GM23338 (cell line): ENCODE data around the gene ZDHHC8. TPM values are rescaled to one million over a fixed set of nuclear protein-coding genes. Genes with fewer than 3 reads are reported as not detected.
A peak's percentile ranks its signal among the peaks of the same experiment; 100 is the strongest.

ENCODE experiments used
- ATAC-seq: fragments of 200-7000 bp; cut with Tn5 transposase; 3 replicates; pipeline ENCODE4 v1.9.1; 2020
- DNase-seq: peaks from one replicate; pipeline ENCODE4 v3.0.0-alpha.2; 2015; ENCODE audit warnings: low spot score
- H2AFZ ChIP-seq: fragments of 200-600 bp; sonication (generic); 2 replicates; pipeline ENCODE4 v1.8.0; 2016; ENCODE audit warnings: antibody characterized with exemption, mild to moderate bottlenecking, moderate library complexity
- H3F3A ChIP-seq: fragments of 200-600 bp; sonication (generic); replicated peaks from 2 replicates; pipeline ENCODE4 v1.8.0; 2017; ENCODE audit warnings: antibody characterized with exemption, mixed run types, low read depth
- H3K27ac ChIP-seq: fragments of 200-600 bp; sonication (generic); 2 replicates; pipeline ENCODE4 v1.6.1; 2016; ENCODE audit warnings: low read depth
- H3K27me3 ChIP-seq: fragments of 200-600 bp; sonication (generic); 2 replicates; pipeline ENCODE4 v1.8.0; 2016; ENCODE audit warnings: mild to moderate bottlenecking, mixed run types, moderate library complexity; ENCODE audit not compliant: insufficient read depth
- H3K36me3 ChIP-seq: fragments of 200-600 bp; sonication (generic); 2 replicates; pipeline ENCODE4 v1.8.0; 2016; ENCODE audit warnings: mild to moderate bottlenecking; ENCODE audit not compliant: insufficient read depth
- H3K4me1 ChIP-seq: fragments of 200-600 bp; sonication (generic); 2 replicates; pipeline ENCODE4 v1.8.0; 2016; ENCODE audit warnings: mild to moderate bottlenecking, moderate library complexity; ENCODE audit not compliant: insufficient read depth
- H3K4me2 ChIP-seq: fragments of 200-600 bp; sonication (generic); 2 replicates; pipeline ENCODE4 v1.7.1; 2017; ENCODE audit warnings: mixed run types
- H3K4me3 ChIP-seq: fragments of 200-600 bp; sonication (generic); 2 replicates; pipeline ENCODE4 v1.6.1; 2016; ENCODE audit warnings: mixed run types
- H3K79me2 ChIP-seq: fragments of 200-600 bp; sonication (generic); replicated peaks from 2 replicates; pipeline ENCODE4 v1.8.0; 2017; ENCODE audit warnings: mild to moderate bottlenecking; ENCODE audit not compliant: insufficient read depth
- H3K9me2 ChIP-seq: fragments of 200-600 bp; sonication (generic); 2 replicates; pipeline ENCODE4 v1.8.0; 2017; ENCODE audit not compliant: insufficient read depth
- H4K20me1 ChIP-seq: fragments of 200-600 bp; sonication (generic); replicated peaks from 2 replicates; pipeline ENCODE4 v1.8.0; 2017; ENCODE audit warnings: mild to moderate bottlenecking; ENCODE audit not compliant: insufficient read depth
- H3K27ac Mint-ChIP-seq: 2 replicates; pipeline ENCODE4 v1.8.0; 2020; ENCODE audit warnings: inconsistent platforms, mild to moderate bottlenecking, moderate library complexity, mixed read lengths
- H3K27me3 Mint-ChIP-seq: 3 replicates; pipeline ENCODE4 v1.8.0; 2022; ENCODE audit warnings: low read depth, mild to moderate bottlenecking, moderate library complexity, mixed read lengths, inconsistent platforms; ENCODE audit not compliant: insufficient read depth, poor library complexity
- H3K36me3 Mint-ChIP-seq: 3 replicates; pipeline ENCODE4 v1.8.0; 2021; ENCODE audit warnings: low read depth, mild to moderate bottlenecking, inconsistent platforms, moderate library complexity, mixed read lengths
- H3K4me1 Mint-ChIP-seq: 3 replicates; pipeline ENCODE4 v1.8.0; 2020; ENCODE audit warnings: mild to moderate bottlenecking, inconsistent platforms, mixed read lengths
- H3K4me3 Mint-ChIP-seq: 3 replicates; pipeline ENCODE4 v1.8.0; 2021; ENCODE audit warnings: moderate library complexity, mild to moderate bottlenecking, inconsistent platforms, mixed read lengths
- H3K9me3 Mint-ChIP-seq: 3 replicates; pipeline ENCODE4 v1.8.0; 2020; ENCODE audit warnings: moderate library complexity, mild to moderate bottlenecking, inconsistent platforms, mixed read lengths
- CREB1 ChIP-seq: fragments of 250-450 bp; sonication (Bioruptor Pico); IDR thresholded peaks from 2 replicates; pipeline ENCODE4 v1.5.0; 2020; ENCODE audit warnings: low read depth, mild to moderate bottlenecking, moderate library complexity
- POLR2AphosphoS5 ChIP-seq: IDR thresholded peaks from 2 replicates; pipeline ENCODE4 v1.6.1; 2016; ENCODE audit warnings: antibody characterized with exemption, low read depth
- ZNF114 ChIP-seq: fragments of 250-450 bp; sonication (Bioruptor Pico); IDR thresholded peaks from 2 replicates; pipeline ENCODE4 v1.5.0; 2020; ENCODE audit warnings: mild to moderate bottlenecking, moderate library complexity
- ZNF331 ChIP-seq: fragments of 250-450 bp; sonication (Bioruptor Pico); IDR thresholded peaks from 2 replicates; pipeline ENCODE4 v1.5.0; 2020; ENCODE audit warnings: low read depth, mild to moderate bottlenecking, moderate library complexity
- polyA plus RNA-seq: library from polyadenylated mRNA; unstranded; fragments of >200 nt; fragmentation: Nextera tagmentation; extraction: Ambion mirVana; gene quantifications from 2 replicates; pipeline ENCODE4 v1.2.1, GENCODE V29; 2016
- total RNA-seq: library from RNA; depleted of rRNA; stranded (reverse); fragments of >200 nt; shearing (Covaris generic); gene quantifications from 2 replicates; pipeline ENCODE4 v1.2.3, GENCODE V29; 2014
- TF ChIP-seq, protein P1 (sequence below): IDR thresholded peaks from 2 replicates; pipeline ENCODE4 v1.6.1; 2016; ENCODE audit warnings: antibody characterized with exemption
- TF ChIP-seq, protein P2 (sequence below), 2 experiments: fragments of 200-600 bp in 1 of 2; sonication (generic) in 1 of 2; conservative IDR thresholded peaks; 2 replicates each; pipeline versions ENCODE4 v1.5.1 to v1.6.1; 2016 to 2017; ENCODE audit warnings: antibody characterized with exemption in 2 of 2, low read depth in 2 of 2, mild to moderate bottlenecking in 2 of 2, moderate library complexity in 1 of 2
- TF ChIP-seq, protein P3 (sequence below): IDR thresholded peaks from one replicate; pipeline ENCODE4 v1.6.1; 2018; ENCODE audit warnings: antibody characterized with exemption; ENCODE audit not compliant: unreplicated experiment

The ZDHHC8 gene
- total and polyA plus RNA-seq, 2 experiments from 2014 or later: 13.7 to 47.6 TPM

DNA sequence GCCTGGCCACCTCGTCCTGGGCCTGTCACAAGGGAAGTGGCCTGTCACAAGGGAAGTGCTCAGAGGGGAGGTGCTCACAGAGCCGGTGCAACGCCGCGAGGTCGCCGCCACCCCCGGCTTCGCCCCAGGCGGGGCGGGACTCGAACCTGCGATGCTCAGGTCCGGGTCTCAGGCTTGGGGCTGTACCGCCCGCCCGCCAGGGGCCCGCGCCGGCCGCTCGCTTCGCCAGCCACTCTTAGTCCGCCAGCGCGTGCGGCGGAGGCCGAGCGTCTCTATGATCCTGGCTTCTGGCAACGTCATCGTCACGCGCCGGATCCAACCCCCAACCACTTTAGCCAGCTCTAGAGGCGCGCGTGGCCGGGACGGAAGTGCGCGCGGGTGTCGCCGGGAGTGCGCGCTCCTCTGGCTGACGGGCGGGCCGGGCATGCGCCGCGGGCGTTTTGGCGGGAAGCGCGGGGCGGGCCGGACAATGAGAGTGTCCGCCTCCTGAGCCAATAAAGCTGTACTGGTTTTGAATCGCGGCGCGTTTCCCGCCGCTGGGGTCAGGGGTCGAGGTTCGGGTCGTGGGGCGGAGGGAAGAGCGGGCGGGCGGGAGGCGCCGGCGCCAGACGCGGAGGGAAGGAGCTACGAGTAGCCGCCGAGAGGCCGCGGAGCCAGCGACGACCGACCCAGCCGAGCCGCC is 14.5 kb upstream of the ZDHHC8 start, which contains the start of gene TRMT2A:
Gene TRMT2A (minus strand): TSS at position 276 of the 682 bp plus-strand sequence. CDS start 320 bp downstream, outside the sequence.
- Mint-ChIP-seq H3K4me3 (peak within 1 kb of the TSS; percentile 94), H3K9me3 (no peaks in the 10 kb centered on the region), H3K4me1 (peaks cover 18% of the 10 kb centered on the region), H3K27ac (peak within 1 kb of the TSS; percentile 96), H3K27me3 (peaks cover 32% of the 10 kb centered on the region), H3K36me3 (peaks cover 60% of the 10 kb centered on the region)
- peak within 1 kb of the TSS; percentile 98 for H3K4me3 ChIP-seq
- no peak within 1 kb of the TSS for H2AFZ ChIP-seq
- H3K9me2 ChIP-seq: no peaks in the 10 kb centered on the region
- peaks cover 34% of the 10 kb centered on the region for H3K36me3 ChIP-seq
- peak; percentile 99 for DNase-seq
- peaks cover 16% of the 10 kb centered on the region for H3K4me1 ChIP-seq
- TF ChIP-seq, protein P1, sequence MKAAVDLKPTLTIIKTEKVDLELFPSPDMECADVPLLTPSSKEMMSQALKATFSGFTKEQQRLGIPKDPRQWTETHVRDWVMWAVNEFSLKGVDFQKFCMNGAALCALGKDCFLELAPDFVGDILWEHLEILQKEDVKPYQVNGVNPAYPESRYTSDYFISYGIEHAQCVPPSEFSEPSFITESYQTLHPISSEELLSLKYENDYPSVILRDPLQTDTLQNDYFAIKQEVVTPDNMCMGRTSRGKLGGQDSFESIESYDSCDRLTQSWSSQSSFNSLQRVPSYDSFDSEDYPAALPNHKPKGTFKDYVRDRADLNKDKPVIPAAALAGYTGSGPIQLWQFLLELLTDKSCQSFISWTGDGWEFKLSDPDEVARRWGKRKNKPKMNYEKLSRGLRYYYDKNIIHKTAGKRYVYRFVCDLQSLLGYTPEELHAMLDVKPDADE: peak; percentile 84
- TF ChIP-seq, protein P2, sequence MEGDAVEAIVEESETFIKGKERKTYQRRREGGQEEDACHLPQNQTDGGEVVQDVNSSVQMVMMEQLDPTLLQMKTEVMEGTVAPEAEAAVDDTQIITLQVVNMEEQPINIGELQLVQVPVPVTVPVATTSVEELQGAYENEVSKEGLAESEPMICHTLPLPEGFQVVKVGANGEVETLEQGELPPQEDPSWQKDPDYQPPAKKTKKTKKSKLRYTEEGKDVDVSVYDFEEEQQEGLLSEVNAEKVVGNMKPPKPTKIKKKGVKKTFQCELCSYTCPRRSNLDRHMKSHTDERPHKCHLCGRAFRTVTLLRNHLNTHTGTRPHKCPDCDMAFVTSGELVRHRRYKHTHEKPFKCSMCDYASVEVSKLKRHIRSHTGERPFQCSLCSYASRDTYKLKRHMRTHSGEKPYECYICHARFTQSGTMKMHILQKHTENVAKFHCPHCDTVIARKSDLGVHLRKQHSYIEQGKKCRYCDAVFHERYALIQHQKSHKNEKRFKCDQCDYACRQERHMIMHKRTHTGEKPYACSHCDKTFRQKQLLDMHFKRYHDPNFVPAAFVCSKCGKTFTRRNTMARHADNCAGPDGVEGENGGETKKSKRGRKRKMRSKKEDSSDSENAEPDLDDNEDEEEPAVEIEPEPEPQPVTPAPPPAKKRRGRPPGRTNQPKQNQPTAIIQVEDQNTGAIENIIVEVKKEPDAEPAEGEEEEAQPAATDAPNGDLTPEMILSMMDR (conservative IDR thresholded peaks at IDR 0.05; ENCODE audit: low read depth in 2 of 2): peak in 1 of 2 experiments; percentile 23; a peak in 2 of 4 replicates
- TF ChIP-seq CREB1 (peak; percentile 97), POLR2AphosphoS5 (peak; percentile 61; the same call in 1 of the 2 replicates), ZNF114 (no peak), ZNF331 (CRISPR knock-in tag) (no peak)
- TF ChIP-seq, protein P3, sequence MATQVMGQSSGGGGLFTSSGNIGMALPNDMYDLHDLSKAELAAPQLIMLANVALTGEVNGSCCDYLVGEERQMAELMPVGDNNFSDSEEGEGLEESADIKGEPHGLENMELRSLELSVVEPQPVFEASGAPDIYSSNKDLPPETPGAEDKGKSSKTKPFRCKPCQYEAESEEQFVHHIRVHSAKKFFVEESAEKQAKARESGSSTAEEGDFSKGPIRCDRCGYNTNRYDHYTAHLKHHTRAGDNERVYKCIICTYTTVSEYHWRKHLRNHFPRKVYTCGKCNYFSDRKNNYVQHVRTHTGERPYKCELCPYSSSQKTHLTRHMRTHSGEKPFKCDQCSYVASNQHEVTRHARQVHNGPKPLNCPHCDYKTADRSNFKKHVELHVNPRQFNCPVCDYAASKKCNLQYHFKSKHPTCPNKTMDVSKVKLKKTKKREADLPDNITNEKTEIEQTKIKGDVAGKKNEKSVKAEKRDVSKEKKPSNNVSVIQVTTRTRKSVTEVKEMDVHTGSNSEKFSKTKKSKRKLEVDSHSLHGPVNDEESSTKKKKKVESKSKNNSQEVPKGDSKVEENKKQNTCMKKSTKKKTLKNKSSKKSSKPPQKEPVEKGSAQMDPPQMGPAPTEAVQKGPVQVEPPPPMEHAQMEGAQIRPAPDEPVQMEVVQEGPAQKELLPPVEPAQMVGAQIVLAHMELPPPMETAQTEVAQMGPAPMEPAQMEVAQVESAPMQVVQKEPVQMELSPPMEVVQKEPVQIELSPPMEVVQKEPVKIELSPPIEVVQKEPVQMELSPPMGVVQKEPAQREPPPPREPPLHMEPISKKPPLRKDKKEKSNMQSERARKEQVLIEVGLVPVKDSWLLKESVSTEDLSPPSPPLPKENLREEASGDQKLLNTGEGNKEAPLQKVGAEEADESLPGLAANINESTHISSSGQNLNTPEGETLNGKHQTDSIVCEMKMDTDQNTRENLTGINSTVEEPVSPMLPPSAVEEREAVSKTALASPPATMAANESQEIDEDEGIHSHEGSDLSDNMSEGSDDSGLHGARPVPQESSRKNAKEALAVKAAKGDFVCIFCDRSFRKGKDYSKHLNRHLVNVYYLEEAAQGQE: no peak
- peak within 1 kb of the TSS; percentile 98 for H3K4me2 ChIP-seq
- H3K27me3 ChIP-seq: no peaks in the 10 kb centered on the region
- H3K27ac ChIP-seq: peak within 1 kb of the TSS; percentile 85
- H3F3A ChIP-seq: peaks cover 9% of the 10 kb centered on the region; the same call in 1 of the 2 replicates
- H3K79me2 ChIP-seq: peaks cover 60% of the 10 kb centered on the region
- peaks cover 20% of the 10 kb centered on the region for H4K20me1 ChIP-seq
- peak; percentile 77 for ATAC-seq
